ENCODE measurements around the gene ZBTB20.

DNA sequence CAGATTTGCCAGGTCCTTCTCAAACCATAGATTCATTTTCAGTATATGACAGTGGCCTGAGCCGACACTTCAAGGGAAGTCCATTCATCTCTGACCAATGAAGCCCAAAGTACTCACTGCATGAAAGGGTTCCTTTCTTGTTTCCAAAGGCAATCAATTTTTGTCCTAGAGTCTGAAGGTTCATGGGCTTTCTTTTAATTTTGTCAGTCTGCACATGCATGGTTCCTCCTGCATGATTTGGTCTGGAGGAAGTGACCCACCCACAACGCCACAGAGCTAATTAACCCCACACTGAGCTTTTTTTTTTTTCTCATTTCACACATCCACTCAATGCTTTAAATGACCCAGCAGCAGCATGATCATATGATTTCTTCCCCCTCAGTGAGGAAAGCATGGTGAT lies 636.9 kb downstream of the ZBTB20 start:
- TF ChIP-seq, protein P1, sequence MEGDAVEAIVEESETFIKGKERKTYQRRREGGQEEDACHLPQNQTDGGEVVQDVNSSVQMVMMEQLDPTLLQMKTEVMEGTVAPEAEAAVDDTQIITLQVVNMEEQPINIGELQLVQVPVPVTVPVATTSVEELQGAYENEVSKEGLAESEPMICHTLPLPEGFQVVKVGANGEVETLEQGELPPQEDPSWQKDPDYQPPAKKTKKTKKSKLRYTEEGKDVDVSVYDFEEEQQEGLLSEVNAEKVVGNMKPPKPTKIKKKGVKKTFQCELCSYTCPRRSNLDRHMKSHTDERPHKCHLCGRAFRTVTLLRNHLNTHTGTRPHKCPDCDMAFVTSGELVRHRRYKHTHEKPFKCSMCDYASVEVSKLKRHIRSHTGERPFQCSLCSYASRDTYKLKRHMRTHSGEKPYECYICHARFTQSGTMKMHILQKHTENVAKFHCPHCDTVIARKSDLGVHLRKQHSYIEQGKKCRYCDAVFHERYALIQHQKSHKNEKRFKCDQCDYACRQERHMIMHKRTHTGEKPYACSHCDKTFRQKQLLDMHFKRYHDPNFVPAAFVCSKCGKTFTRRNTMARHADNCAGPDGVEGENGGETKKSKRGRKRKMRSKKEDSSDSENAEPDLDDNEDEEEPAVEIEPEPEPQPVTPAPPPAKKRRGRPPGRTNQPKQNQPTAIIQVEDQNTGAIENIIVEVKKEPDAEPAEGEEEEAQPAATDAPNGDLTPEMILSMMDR (IDR thresholded peaks at IDR 0.05), result no peak
- no peak for TF ChIP-seq POLR2A (IDR thresholded peaks at IDR 0.05)

Measured in thyroid gland (tissue), 4 donors.